ENCODE measurements around the gene KIRREL3.

- TF ChIP-seq CTCF (conservative IDR thresholded peaks at IDR 0.05; ENCODE audit: low read depth, low read length) (no peak), RAD21 (IDR thresholded peaks at IDR 0.05; ENCODE audit: low read length) (no peak), ELK1 (IDR thresholded peaks at IDR 0.05; ENCODE audit: borderline replicate concordance, low read depth, low read length) (no peak), MAFK (IDR thresholded peaks at IDR 0.05; ENCODE audit: low read depth, low read length) (no peak), POLR2A (IDR thresholded peaks at IDR 0.05; ENCODE audit: low read depth, low read length) (no peak), RFX5 (IDR thresholded peaks at IDR 0.05; ENCODE audit: low read depth, low read length) (no peak), MXI1 (IDR thresholded peaks at IDR 0.05; ENCODE audit: borderline replicate concordance, low read depth, low read length) (no peak), CEBPB (IDR thresholded peaks at IDR 0.05; ENCODE audit: low read depth, low read length) (no peak), SMC3 (IDR thresholded peaks at IDR 0.05; ENCODE audit: low read depth, low read length) (no peak), USF2 (IDR thresholded peaks at IDR 0.05; ENCODE audit: low read depth, low read length) (no peak), MAZ (IDR thresholded peaks at IDR 0.05; ENCODE audit: borderline replicate concordance, low read depth, low read length) (no peak)
Observed at GRCh38 chr11:126765196-126765595, 235.4 kb downstream of the KIRREL3 start.

Measured in IMR-90 (cell line).